ENCODE results near the gene LARP6.

GRCh38 chr15:70815604-70816003 lies 38.4 kb downstream of the LARP6 start:
- TF ChIP-seq CTCF (IDR thresholded peaks at IDR 0.05) (no peak), POLR2A (IDR thresholded peaks at IDR 0.05) (no peak)

Data from adrenal gland (tissue), 5 donors.